AG20443 (cell line): Measurements from ENCODE around the gene ARID1B.

ENCODE experiments used
- DNase-seq: peaks from one replicate; pipeline ENCODE4 v3.0.0; 2012; ENCODE audit warnings: low spot score, mixed read lengths

ARID1B gene

DNA sequence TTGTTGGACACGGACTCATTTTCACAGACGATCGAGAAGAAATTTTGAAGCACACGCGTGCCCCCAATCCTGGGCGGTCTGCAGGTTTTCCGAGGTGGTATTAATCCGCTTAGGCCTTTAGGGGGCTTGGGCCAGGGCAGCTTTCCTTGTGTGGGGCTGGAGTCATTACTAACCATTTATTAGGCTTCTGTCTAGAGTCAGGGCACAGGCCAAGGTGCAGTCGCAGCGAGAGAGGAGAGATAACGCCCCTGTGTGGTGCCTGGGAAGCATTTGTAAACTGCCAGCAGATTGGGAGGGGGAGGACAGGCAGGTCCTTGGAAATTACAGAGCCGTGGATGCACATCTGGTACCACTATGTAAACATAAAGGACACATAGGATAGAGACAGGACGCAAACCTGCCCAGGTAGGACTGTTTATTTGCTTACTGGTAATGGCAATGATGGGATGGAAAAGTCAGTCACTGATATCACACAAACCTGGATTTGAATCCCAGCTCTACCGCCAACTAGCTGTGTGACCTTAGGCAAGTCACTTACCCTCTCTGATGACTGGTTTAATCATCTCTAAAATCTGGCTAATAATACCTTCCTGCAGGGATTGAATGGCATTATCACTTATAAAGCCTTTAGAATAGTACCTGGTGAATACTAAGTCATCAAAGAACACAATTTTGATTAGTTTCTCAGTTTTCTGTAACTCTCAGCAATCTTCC, 469.8 kb downstream of the ARID1B start:
- no peak for DNase-seq

DNA sequence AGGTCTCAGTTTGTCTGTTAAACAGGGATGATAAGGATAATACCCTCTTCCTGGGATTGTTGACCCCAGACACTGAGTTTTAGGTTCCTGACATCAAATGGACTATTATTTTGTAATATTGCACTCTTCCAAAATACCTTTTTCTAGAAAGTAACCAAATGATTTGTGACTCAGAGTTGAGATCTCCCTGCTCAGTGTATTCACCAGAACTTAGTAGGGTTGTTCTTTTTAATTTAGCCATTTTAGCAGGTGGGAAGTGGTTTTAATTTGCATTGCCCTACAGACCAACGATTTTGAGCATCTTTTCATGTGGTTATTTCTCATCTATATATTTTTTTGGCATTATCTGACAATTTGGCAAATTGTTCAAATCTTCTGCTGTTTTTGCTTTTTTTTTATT, 471.1 kb downstream of the ARID1B start:
- no peak for DNase-seq

DNA sequence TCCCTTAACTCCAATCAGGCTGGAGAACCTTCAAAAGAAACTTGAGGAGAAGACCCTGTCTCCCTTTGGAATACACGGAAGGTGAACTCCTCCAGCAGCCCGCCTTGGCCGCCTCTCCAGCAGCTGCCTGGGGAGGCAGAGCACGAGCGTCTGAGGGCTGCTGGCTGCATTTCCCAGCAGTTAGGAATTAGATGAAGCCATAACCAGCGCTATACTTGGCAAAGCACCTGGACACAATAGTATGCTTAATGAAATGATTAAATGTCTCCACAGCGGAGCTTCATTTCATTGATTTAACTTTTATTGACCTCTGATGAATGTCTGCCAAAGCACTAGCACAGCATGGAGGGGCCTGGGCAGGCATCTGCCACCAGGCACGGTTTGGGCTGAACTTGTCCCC, 472.6 kb downstream of the ARID1B start:
- DNase-seq, result no peak

DNA sequence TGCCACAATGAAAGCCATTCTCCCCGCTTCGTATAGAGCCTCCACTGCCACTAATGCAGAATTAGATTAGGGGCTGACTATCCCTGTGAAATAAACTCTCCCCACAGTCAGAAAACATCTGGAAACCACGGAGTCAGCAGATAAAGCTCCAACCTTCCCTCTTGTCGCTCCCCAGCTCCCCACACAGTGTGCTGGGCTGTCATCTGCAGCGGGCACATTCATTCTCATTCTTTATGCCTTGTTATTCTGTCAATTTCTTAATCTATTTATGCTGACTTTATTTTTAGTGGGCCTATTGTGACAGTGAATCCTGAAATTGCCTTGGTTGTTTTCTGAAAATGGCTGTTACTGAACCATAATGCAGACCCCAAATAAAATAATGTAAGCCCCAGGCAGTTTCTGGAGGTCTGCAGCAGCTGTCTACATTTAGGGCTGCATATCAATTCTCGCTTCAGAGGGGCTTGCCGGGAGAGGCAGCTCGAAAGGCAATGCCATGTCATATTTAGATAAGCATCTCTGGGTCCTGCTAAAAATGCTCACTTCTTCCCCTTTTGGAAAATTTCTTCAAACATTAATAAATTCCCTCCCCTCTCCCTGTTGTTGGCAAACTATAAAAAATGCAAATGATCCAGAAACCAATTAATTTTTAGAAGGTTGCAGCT, 474.5 kb downstream of the ARID1B start:
- no peak for DNase-seq

DNA sequence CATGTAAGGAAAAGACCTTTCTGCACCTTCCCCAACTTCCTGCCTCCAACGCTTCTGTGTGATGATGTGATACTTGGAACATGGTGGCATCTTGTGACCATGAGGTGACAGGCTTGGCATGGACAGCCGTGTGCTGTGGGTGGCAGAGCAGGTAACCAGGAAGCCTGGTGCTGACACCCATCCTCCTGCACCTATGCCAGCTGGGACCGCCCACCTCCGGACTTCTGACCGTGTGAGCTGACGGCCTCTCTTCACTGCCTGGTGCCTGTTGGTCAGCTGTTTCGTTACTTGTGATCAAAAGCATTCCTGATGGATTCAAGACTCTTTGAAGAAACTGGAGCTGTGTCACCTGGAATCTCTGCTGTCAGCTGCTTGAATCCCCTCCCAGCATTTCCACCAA, 475.8 kb downstream of the ARID1B start:
- DNase-seq, result no peak

DNA sequence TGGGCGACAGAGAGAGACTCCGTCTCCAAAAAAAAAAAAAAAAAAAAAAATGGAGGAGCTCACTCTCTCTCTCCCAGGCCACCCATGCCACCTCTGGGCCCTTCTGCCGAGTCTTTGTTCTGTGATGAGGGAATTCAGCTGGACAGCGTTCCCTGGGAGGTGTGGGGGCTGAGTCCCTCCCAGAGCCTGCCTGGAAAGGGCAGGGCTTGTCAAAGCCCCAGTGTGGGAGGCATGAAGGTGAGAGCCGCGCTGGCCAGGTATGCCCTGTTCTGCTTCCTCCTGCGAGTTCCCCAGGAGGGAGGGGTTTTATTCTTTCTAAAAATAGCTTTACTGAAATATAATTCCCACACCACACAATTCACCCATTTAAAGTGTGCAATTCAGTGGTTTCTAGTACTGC, 476.5 kb downstream of the ARID1B start:
- DNase-seq, result no peak

DNA sequence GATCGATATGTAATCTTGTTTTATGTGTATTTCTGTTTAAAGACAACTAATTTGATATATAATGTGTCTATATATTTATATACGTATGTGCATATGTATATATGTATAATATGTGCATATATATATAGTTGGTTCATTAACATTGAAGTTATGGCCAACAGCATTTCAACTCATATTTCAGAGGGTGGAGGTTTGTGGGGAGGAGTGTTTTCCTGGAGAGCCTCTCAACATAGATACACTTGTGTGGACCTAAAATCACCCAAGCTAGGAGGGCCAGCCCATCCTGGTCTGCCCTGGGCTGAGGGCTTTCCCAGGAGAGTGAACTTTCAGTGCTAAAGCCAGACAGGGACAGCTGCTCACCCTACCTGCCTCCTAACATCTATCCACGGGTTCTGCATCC, 477.4 kb downstream of the ARID1B start:
- DNase-seq, result no peak

DNA sequence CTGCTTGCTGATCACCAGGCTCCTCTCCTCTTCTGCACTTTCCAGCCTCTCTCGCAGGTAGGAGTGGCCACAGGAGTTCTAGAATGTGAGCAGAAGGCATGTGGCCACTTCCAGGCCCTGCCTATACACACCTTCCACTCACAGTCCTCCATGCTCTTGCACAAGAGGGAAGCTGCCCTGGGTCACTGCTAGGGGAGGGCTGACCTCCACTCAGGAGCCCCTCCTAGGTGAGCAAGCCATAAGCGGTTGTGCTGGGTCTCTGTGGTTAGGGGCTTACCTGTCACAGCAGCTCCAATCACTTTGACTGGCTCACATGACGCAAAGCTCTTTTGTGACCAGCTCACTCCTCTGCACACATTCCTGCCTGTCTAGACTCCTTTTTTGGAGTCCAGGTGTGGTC, 477.9 kb downstream of the ARID1B start:
- no peak for DNase-seq

DNA sequence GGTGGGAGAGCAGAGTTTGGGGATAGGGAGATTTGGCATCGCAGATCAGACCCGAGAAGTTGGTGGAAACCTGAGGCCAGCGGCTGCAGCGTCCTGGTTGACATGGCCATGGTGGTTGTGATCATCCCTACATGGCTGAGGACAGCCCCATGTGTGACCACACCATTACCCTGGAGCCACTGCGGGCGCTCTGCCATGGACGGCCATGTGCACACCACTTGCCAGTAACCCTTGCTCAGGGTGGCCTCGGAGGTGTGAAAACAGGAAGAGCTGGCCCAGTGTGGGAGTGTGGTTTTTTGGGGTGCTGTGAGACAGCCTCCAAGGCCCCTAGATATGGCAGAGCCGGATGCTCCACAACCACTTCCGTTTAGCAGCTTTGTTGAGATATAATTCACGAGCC, 481.7 kb downstream of the ARID1B start:
- DNase-seq, result no peak

DNA sequence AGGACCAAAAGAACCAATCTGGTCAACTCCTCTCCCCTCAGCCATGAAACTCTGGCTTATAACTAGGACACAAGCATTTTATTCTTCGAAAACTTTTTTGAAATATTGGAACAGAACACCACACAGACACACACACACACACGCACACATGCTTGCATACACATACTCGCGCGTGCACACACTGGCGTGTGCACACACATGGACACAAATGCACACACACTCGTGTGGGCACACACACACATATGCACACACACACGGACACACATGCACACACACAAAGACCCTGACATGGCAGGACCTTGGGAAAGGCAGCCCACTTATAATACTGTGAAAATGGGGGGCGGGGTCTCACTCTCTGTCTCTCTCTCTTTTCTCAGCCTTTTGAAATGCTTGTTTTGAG, 482.3 kb downstream of the ARID1B start:
- DNase-seq, result no peak
